Raji (cell line): ENCODE data around the gene PLD4.

Experiments used
- POLR2A ChIP-seq: IDR thresholded peaks from 2 replicates; pipeline ENCODE4 v1.6.1; 2011; ENCODE audit warnings: low read depth, low read length, control low read depth; ENCODE audit not compliant: insufficient read depth

PLD4 gene

GRCh38 chr14:104893435-104894207 is 31.1 kb upstream of the PLD4 start:
- no peak for TF ChIP-seq POLR2A

GRCh38 chr14:104894331-104895206 is 30.1 kb upstream of the PLD4 start:
- no peak for TF ChIP-seq POLR2A

DNA sequence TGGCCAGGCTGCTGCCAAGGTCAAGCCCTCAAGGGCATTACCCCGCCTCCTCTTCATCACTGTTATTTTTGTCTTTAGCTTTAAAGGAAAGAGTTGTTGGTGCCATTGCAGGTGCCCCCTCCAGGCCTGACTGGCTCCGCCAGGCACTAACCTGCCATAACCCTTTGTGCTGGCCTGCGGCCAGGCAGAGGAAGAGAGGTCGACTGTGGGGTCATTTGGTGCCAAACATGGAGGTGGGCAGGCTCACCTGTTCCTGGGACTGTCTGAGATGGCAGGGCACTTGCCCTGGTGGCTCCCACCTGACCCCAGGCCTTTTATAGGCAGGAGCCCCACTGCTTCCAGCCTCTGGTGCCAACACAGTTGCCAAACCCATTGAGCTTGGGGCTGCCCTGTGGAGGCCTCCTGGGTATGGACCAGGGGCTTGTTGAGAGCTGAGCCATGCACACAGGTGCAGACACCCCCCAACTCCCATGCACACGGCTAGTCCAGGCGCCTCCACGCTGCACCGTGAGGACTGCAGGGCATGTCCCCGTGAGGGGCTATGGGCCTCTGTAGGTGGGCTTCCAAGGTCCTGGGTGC is 29.4 kb upstream of the PLD4 start:
- no peak for TF ChIP-seq POLR2A

GRCh38 chr14:104895786-104896661 is 28.7 kb upstream of the PLD4 start:
- no peak for TF ChIP-seq POLR2A

GRCh38 chr14:104897330-104898194 is 27.1 kb upstream of the PLD4 start:
- TF ChIP-seq POLR2A = no peak

- TF ChIP-seq POLR2A = no peak
Measured at GRCh38 chr14:104898195-104898558, 26.5 kb upstream of the PLD4 start.

DNA sequence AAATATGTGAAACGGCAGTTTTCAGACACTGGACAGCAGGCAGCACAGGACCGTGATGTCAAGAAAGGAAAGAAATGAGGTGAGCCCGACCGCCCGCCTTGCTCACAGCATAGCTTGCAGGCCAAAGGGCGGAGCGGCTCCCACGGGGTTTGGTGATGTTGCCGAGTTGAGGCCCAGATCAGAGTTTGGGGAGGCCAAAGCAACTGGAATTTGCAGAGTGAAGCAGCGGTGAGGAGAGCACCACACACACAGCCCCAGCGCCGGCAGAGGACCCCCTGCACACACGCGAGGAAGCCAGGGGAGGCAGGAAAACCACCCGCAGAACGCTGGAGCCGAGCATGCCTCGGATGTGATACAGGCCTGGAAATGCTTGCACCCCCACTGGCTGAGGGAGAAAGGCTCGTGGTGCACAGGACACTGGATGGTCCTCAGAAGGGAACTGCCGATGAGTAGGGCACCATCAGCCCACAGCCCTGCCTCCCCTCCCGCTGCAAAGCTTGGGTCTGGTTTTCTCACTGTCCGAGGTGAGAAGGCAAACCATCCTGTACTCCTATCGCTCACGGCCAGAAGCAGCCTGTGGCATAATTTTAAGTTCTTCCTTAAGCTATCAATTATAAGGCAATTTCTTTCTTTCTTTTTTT is 25.7 kb upstream of the PLD4 start:
- no peak for TF ChIP-seq POLR2A

DNA sequence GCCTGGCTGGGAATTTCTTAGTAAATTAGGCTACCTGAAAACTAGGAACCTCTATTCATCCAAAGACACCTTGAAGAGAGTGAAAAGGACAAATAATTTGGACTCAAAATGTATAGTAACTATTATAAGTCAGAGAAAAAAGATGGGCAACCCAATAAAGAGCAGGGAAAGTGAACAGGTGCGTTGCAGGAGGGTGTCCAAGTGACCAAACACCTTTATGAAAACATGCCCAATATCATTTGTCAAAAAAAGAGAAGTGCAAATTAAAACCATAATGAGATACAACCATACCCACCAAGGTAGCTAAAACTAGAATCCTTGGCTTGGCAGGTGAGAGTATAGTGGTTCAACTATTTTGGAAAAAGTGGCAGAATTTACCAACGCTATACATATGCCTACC is 24.9 kb upstream of the PLD4 start:
- no peak for TF ChIP-seq POLR2A

GRCh38 chr14:104900639-104901512 is 23.8 kb upstream of the PLD4 start:
- no peak for TF ChIP-seq POLR2A

DNA sequence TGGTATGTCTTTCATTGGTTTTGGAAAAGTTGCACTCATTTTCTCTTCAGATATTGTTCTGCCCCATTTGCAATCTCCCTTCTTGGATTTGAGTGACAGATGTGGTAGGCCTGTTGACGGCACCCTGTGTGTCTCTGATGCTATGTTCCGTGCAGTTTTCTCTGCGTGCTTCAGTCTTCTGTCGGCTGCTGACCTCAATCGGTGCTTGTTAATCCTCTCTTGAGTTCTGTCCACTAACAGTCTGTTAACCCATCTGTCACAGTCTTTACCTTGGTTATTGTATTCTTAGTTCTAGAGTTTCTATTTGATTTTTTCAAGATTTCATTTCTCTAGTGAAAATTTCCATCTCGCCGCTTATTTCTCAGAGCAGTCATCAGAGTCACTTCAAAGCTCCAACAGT is 20.7 kb upstream of the PLD4 start:
- TF ChIP-seq POLR2A = no peak

- no peak for TF ChIP-seq POLR2A
Measured at GRCh38 chr14:104908303-104908702, 16.4 kb upstream of the PLD4 start.

GRCh38 chr14:104912053-104912452 is 12.6 kb upstream of the PLD4 start:
- TF ChIP-seq POLR2A = no peak

GRCh38 chr14:104913435-104913834 is 11.2 kb upstream of the PLD4 start:
- TF ChIP-seq POLR2A = no peak
